KG1 (cell line): ENCODE results near the gene CA9.

Experiments
- DNase-seq: peaks from one replicate; lab custom pipeline; 2025; lab: John Stamatoyannopoulos, UW

CA9 gene

DNA sequence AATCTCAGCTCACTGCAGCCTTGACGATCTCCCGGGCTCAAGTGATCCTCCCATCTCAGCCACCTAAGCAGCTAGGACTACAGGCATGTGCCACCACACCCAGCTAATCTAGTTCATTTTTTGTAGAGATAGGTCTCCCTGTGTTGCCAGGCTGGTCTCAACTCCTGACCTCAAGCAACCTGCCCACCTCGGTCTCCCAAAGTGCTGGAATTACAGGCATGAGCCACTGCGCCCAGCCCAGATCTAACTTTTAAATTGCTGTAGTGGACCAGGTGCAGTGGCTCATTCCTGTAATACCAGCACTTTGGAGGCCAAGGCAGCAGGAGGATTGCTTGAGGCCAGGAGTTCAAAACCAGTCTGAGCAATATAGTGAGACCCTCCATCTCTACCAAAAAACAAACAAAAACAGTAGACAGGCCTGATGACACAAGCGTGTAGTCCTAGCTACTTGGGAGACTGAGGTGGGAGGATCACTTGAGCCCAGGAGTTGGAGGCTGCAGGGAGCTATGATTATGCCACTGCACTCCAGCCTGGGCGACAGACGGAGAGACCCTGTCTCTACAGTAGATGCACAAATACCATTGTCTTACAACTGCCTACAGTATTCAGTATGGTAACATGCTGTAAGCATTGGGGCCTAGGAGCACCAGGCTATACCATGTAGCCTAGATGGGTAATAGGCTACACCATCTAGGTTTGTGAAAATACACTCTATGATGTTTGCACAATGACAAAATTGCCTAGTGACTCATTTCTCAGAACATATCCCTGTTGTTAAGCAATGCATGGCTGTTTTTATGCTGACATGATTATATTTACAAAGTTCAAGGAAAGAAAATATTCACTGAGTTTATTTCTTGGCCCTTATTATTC lies 21.5 kb upstream of the CA9 start:
- no peak for DNase-seq

DNA sequence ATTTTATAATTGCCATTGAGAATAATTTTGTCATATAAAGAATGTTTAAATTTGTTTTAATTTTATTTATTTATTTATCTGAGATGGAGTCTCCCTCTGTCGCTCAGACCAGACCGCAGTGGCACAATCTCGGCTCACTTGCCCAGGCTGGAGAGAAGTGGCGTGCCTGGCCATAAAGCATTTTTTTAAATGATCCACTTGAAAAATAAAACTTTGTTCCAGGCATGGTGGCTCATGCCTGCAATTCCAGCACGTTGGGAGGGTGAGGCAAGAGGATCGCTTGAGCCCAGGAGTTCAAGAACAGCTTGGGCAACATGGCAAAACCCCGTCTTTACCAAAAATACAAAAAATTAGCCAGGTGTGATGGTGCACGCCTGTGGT lies 20.9 kb upstream of the CA9 start:
- DNase-seq = no peak

DNA sequence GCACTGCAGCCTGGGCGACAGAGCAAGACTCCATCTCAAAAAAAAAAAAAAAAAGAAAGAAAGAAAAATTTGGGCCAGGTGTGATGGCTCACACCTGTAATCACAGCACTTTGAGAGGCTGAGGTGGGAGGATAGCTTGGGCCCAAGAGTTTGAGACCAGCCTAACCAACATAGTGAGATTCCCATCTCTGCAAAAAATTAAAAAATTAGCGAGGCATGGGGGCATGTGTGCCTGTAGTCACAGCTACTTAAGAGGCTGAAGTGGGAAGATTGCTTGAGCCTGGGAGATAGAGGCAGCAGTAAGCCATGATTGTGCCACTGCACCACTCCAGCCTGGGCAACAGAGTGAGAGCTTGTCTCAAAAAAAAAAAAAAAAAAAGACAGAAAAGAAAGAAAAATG lies 20.1 kb upstream of the CA9 start:
- no peak for DNase-seq

DNA sequence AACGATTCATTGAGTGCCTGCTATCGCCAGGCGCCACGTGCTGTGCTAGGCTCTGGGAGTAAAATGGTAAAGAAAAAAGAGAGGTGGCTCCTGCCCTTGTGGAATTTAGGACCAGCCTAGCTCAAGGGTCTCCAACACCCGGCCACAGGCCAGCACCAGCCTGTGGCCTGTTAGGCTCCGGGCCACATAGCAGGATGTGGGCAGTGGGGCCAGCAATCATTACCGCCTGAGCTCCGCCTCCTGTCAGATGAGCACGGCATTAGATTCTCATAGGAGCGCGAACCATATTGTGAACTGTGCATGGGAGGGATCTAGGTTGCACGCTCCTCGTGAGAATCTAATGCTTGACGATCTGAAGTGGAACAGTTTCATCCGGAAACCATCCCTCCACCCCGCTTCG lies 17.4 kb upstream of the CA9 start:
- DNase-seq = no peak

DNA sequence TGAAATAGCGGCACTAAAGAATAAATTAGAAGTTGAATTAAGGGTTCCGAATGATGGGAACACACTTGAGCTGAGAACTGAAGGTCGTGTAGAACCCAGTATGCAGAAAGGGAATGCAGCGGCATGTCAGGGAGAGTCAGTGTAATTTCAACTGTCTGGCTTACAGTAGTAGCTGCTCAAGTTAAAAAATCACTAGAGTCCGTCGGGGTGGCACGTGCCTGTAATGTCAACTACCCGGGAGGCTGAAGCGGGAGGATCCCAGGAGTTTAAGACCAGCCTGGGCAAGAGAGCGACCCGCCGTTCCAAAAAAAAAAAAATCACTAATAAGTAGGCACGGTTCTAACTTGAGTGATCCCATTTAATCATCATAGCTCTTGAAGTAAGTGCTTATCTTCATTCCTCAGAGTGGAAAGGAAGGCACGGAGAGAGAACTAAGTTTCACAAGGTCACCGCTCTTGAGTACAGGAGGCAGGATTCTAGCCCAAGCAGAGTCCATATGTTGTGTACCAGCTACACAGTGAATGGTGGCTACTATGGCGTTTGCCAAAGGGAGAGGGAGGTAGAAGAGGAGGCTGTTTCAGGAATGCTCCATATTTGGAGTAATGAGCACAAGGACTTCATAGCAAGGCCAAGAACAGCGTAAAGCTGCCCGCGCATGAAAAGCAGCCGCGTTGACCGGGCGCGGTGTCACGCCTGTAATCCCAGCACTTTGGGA lies 16.7 kb upstream of the CA9 start:
- no peak for DNase-seq

DNA sequence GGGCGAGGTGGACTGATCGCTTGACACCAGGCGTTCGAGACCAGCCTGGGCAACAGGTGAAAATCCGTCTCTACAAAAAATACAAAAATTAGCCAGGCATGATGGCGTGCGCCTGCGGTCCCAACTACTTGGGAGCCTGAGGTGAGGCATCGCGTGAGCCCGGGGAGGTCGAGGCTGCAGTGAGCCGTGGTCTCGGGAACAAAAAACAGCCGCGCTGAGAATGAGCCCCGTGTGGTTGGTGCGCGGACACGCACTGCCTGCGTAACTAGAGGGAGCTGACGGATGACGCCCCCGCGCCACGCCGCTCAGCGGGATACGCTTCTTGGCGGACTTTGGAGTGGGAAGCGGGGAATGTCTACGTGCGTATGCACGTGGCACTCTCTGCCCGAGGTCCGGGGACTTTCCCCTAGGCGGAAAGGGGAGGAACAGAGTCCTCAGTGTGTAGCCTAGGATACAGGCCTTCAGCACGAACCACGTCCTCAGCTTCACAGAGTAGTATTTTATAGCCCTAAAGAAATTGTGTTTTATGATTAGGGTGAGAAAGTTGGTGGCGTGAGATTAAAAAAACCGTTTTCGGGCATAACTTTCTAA lies 16.1 kb upstream of the CA9 start, which contains the start of gene RMRP:
Gene RMRP, minus strand, starts transcription at position 474 of the 591 bp plus-strand sequence.
- peak; percentile 92 for DNase-seq

DNA sequence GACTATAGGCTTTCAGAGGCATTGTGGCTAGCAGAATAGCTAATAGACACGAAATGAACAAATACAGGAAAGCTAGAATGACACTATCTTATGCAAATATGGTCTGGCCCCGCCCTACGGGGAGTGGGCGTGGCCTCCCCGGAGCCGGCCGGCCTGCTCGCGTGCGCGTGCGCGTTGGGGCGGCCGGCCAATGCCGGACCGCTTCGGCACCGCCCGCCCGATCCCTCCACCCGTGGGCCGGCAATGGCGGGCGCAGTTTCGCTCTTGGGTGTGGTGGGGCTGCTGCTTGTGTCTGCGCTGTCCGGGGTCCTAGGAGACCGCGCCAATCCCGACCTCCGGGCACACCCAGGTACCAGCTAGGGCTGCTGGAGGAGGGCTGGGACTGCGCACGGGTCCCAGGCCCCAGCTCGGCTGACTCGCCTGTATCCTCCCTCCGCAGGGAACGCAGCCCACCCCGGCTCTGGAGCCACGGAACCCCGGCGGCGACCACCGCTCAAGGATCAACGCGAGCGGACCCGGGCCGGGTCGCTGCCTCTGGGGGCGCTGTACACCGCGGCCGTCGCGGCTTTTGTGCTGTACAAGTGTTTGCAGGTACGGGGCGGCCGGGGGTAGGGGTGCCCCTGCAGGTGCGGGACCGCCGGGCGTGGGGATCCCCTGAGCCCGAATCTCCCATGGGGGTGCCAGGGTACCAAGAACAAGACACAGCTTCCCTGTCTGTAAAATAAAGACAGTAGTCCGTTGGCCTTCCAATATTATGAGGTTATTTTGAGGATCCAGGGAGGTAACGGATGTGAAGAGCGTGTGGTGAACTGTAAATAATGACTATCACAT lies 15.4 kb upstream of the CA9 start, which contains the start of gene CCDC107:
Gene CCDC107, plus strand, starts transcription at position 156 of the 831 bp plus-strand sequence. Its CDS starts 88 bp downstream, at position 244.
- peak; percentile 82 for DNase-seq

DNA sequence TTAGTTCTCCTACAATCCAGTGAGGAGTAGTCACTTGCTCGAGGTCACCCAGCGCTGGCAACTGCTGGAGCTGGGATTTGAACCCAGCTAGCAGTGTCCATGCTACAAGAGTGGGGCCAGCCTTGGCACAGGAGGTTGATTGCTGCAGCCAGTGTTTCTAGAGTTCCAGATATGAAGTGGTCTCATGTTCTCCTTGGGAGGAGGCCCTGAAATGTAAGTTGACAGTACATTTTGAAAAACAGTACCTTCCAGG lies 14.8 kb upstream of the CA9 start:
- no peak for DNase-seq

DNA sequence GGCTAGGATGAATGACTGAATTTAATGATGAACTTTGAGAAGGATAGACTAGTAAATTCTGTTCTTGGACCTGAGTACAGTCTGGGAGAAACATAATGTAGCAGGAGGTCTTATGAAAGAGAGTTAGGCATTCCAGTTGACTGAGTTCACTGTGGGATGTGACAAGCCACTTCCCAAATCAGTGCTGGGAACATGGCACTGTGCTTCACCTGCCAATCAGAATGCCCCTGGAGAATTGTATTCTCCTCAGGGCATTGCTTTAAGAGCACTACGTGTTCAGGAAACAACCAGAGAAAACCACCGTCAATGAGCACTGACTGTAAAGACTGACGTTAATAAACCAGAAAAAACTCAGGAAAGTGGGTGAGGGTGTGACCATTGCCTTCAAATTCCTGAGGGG lies 14.4 kb upstream of the CA9 start:
- no peak for DNase-seq

DNA sequence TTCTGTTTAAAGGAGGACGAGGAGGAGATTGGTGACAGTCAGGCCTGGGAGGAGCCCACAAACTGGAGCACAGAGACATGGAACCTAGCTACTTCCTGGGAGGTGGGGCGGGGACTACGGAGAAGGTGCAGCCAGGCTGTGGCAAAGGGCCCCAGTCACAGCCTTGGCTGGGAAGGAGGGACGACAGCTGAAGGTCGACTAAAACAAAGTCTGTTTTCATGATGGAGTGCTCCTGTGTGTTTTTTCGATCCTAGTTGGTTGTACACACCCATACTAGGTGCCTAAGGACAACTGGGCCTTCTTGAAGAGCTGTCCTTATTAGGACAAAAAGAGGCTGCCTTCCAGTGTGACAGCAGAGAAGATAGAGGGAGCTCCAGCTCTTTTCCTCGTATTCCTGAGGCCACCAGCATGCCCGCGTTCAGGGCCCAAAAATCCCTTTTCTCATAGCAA lies 12.7 kb upstream of the CA9 start:
- DNase-seq = no peak

DNA sequence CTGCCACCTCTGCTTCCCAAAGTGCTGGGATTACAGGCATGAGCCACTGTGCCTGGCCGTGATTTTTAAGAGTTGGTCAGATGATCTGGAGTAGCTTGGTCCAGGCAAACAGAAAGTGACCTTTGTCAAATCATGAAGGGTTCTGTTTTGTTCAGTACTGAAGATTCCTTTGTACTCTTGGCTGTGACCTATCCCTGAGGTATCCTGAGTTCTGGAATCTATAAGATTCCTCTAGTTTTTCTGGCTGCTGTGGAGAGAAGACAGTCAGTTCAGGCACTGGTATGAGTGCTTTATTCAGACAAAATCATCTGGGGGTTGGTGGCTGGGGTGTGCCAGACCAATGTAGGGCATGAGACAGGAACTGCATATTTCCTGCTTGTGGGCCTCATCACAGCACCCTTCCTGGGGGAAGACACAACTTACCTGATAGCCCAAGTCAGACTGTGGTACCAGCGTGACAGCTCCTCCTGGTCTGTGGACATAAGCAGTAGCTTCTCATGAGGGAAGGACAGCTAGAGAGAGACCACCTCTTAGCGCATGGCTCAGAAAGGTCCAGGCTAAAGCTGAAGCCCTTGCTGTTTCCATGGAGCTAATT lies 11.9 kb upstream of the CA9 start:
- DNase-seq = no peak

DNA sequence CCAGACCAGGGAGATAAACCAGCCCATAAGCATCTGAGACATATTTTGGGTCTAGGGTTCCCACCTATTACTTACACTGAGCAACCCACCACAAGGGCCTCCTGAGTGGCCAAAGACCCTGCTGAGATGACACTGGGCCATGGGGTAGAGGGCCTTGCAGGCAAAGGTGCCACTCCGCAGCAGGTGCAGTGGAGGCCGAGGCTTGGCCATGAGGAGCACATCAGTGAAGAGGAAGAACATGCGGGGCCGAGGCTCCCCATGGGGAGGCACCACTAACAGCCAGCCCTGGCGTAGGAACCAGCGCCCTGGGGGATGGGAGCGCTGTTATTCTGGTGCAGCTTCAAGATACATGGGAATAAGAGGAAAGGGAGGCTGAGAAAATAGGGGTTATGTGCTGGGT lies 11.3 kb upstream of the CA9 start:
- no peak for DNase-seq

DNA sequence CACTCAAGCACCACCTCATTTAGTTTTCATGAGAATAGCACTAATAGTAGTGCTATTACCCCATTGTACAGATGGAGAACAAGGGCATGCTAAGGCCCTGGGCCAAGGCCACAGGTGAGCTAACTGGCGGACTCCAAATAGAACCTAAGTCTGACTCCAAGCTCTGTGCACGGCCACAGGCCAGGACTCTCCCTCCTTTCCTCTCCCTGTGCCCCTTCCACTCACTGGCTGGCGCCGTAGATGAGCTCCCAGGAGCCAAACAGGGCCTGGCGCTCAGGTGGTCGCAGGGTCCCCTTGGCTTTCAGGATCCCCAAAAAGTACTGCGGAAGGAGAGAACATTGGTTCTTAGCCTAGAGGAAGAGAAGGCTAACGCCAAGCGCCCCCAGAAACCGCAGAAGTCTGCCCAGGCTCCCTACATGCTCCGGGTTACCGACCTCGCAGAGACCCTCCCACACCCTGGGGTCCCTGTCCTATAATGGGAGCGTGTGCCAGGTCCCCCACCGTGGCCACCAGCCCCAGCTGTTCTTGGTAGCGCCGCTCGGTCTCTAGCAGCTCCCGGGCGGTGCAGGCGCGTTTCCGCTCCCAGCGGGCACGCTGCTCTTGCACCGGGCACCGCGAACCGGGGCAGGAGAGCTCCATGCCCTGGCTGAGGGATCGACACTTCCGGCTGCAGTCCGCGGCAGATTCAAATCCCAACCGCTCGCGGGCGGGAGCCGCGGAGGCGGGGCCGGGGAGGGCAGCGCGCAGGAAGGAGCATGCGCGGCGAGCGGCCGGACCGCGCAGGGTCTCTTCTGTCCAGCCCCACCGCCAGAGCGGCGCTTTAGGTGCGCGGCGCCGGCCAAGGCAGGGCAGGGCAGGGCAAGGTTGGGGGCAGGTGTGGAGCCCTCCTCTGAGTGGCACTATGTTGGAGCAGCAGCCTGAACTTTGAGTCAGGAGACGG lies 8.9 kb upstream of the CA9 start, which contains the start of gene ARHGEF39:
Gene ARHGEF39, minus strand, starts transcription at position 665 of the 940 bp plus-strand sequence. Its CDS starts 26 bp downstream, at position 639.
- no peak for DNase-seq

DNA sequence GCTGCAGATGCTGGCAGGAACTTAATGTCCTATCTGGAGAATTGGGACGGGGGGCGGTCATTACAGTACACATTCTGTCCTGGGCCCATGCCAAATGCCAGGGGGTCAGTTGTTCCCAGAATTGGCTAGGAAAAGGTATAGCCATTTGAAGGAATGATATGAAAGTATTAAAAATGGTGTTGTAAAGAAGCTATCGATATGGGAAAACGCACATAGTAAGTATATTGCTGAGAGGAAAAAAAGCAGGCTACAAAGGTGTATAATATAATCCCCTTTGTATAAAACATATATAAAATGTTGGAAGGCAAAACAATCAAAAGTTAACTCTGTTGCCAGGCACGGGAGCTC lies 8.3 kb upstream of the CA9 start:
- DNase-seq = no peak

DNA sequence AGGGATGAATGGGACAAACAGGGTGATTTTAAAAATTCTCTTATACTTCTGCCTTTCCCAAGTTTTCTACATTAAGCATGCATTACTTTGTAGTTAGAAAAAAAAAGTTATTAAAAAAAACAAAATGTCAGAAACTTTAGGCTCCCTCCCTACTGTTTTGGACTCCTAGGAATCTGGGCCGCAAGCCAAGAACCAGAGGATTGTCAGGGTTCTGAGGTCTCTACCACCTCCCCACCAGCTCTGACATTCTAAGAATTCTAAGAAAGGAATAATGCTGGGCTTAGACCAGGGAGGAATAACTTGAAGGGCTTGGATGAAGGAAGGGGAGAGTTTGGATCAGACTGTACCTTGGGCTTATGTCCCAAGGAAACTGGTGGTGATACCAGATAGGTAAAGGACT lies 7.7 kb upstream of the CA9 start:
- DNase-seq = no peak

DNA sequence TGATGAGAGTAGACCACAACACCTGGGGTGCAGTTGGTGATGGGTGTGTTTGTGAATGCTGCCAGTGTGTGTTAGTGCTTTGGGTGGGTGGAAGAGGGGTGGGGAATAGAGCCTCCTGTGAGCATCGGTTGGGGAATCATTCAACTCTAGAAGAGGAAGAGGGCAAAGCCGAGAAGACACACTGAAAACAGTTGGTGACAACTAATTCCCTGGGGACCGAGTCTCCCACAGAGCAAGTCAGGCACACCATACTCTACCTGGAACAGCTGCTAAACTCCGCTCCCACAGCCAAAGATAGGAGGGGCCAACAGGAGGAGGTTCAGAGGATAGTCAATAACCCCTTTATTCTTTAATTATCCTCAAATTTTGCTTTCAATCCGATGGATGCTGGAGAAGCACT lies 7.2 kb upstream of the CA9 start:
- DNase-seq = no peak

DNA sequence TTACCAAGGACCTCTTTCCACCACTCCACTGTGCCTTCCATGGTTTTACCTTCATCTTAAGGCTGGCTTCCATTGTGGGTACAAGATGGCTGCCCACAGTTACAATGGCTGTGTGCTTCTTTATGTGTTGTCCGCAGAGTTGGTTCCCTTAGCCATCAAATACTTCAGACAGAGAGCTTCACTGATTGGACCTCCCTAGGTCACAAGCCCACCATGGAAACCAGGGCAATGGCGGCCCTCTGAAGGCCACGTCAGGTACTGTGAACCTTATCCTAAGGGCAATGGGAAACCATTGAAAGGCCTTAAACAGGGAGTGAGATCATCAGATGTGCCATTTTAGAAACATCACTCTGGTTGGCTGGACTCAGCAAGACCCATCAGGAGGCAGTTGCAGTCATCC lies 5.8 kb upstream of the CA9 start:
- DNase-seq = no peak

DNA sequence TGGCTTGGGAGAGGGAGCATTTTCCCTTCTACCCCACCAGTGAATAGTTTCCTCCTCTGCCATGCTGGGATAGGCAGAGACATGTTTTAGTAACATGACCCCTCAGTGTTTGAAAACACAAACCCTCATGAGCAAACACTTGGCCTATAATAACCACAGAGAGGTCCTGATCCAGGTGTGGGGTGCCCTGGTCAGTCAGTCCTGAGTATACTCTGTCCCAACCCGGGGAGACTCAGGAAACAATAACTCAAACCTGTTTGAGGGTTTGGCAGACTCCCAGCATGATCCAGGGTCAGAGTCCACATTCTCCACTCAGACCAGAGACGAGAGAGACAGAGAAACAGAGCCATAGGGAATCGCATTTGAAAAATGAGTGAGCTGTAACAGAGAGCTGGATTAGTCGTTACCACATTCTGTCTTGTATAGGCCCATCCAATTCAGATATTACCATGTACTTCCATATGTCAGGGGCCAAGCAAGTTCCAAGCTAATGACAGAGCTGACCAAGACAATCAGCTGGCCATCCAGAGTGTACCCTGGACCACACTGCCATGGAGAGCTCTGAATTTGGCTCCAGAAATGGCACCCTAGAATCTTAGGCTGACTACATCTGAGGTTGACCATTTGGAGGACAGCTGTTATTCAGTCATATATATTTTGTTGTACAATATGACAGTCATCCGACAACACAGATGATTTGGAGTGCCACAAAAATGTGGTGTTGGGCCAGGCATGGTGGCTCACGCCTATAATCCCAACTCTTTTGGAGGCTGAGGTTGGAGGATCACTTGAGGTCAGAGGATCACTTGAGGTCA lies 4.2 kb upstream of the CA9 start:
- DNase-seq = no peak

DNA sequence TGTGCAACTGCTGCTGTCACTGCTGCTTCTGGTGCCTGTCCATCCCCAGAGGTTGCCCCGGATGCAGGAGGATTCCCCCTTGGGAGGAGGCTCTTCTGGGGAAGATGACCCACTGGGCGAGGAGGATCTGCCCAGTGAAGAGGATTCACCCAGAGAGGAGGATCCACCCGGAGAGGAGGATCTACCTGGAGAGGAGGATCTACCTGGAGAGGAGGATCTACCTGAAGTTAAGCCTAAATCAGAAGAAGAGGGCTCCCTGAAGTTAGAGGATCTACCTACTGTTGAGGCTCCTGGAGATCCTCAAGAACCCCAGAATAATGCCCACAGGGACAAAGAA lies 265 bp downstream of the CA9 start:
- DNase-seq = no peak

DNA sequence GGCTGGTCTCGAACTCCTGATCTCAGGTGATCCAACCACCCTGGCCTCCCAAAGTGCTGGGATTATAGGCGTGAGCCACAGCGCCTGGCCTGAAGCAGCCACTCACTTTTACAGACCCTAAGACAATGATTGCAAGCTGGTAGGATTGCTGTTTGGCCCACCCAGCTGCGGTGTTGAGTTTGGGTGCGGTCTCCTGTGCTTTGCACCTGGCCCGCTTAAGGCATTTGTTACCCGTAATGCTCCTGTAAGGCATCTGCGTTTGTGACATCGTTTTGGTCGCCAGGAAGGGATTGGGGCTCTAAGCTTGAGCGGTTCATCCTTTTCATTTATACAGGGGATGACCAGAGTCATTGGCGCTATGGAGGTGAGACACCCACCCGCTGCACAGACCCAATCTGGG lies 1.5 kb downstream of the CA9 start:
- no peak for DNase-seq
